HCT116 (cell line): ENCODE data around the gene RNASEH2A. TPM values are rescaled to one million over a fixed set of nuclear protein-coding genes. Genes with fewer than 3 reads are reported as not detected.

Experiments
- ATAC-seq: fragments of 200-7000 bp; cut with Tn5 transposase; 2 replicates; pipeline ENCODE4 v1.9.1; 2020; ENCODE audit warnings: mild to moderate bottlenecking, moderate library complexity
- BruUV-seq: library from RNA; stranded (reverse); fragments of 400-500 nt; replicated peaks from 2 replicates; lab custom pipeline; 2021; lab: Mats Ljungman, UMichigan
- CTCF ChIA-PET: fragments of 300-600 bp; sonication (Branson Sonifier 250); formaldehyde crosslinking; loops from one replicate; lab custom pipeline; 2021; ENCODE audit warnings: antibody characterized with exemption; lab: Charles Lee
- POLR2A ChIA-PET: fragments of 300-600, 350-600 bp; sonication (Branson Sonifier 250); formaldehyde crosslinking; loops from one replicate; lab custom pipeline; 2021; ENCODE audit warnings: antibody characterized with exemption; lab: Charles Lee
- RAD21 ChIA-PET, 2 experiments: fragments of 300-600 bp; sonication (Branson Sonifier 250); formaldehyde crosslinking; loops; one replicate each; lab custom pipeline; 2023; ENCODE audit warnings: low total read pairs in 2 of 2; ENCODE audit not compliant: uncharacterized antibody in 2 of 2, unreplicated experiment in 2 of 2, low non-redundant PET in 1 of 2; lab: Charles Lee
- DNase-seq: peaks from one replicate; pipeline ENCODE4 v3.0.0-alpha.2; 2010; ENCODE audit warnings: low read depth, low spot score
- H2AFZ ChIP-seq: fragments of 200-600 bp; shearing (Covaris generic), sonication (generic); 2 replicates; pipeline ENCODE4 v1.6.1; 2017; ENCODE audit warnings: low read depth, mixed run types, mixed read lengths, antibody characterized with exemption, low read length; ENCODE audit not compliant: poor library complexity, severe bottlenecking
- H3K27ac ChIP-seq: 2 replicates; pipeline ENCODE4 v1.5.1; 2012; ENCODE audit warnings: low read depth, low read length
- H3K27me3 ChIP-seq: fragments of 200-600 bp; sonication (generic); 2 replicates; pipeline ENCODE4 v1.6.1; 2016; ENCODE audit warnings: mixed run types, low read length, mixed read lengths; ENCODE audit not compliant: insufficient read depth
- H3K36me3 ChIP-seq, 2 experiments: fragments of 200-500 bp in 1 of 2; fragments of 200-600 bp in 1 of 2; sonication (Bioruptor generic) in 1 of 2; sonication (generic) in 1 of 2; 2 replicates each; pipeline versions ENCODE4 v1.5.1 to v1.6.1; 2014 to 2016; ENCODE audit warnings: low read length in 2 of 2, inconsistent platforms in 1 of 2, mixed read lengths in 1 of 2, mixed run types in 1 of 2; ENCODE audit not compliant: insufficient read depth in 2 of 2, control insufficient read depth in 1 of 2
- H3K4me1 ChIP-seq, 2 experiments: fragments of 200-600 bp in 1 of 2; sonication (generic) in 1 of 2; 2 replicates each; pipeline versions ENCODE4 v1.5.1 to v1.6.1; 2012 to 2017; ENCODE audit warnings: low read length in 2 of 2, inconsistent platforms in 1 of 2, mild to moderate bottlenecking in 1 of 2, mixed read lengths in 1 of 2, mixed run types in 1 of 2, moderate library complexity in 1 of 2; ENCODE audit not compliant: insufficient read depth in 2 of 2, control insufficient read depth in 1 of 2
- H3K4me2 ChIP-seq: fragments of 200-600 bp; sonication (generic); 2 replicates; pipeline ENCODE4 v1.6.1; 2017; ENCODE audit warnings: mixed run types, low read length, mixed read lengths
- H3K4me3 ChIP-seq, 2 experiments: fragments of 200-600 bp in 1 of 2; sonication (generic) in 1 of 2; replicated peaks in 1 of 2; 2 replicates each; pipeline ENCODE4 v1.5.1; 2011 to 2016; ENCODE audit warnings: low read length in 2 of 2, control low read depth in 1 of 2, low read depth in 1 of 2, mild to moderate bottlenecking in 1 of 2, mixed read lengths in 1 of 2, mixed run types in 1 of 2
- H3K79me2 ChIP-seq: fragments of 200-600 bp; sonication (generic); 2 replicates; pipeline ENCODE4 v1.6.1; 2017; ENCODE audit warnings: mild to moderate bottlenecking, mixed run types, low read length, moderate library complexity, mixed read lengths; ENCODE audit not compliant: insufficient read depth
- H3K9ac ChIP-seq: fragments of 200-600 bp; sonication (generic); 2 replicates; pipeline ENCODE4 v1.6.1; 2016; ENCODE audit warnings: low read length, mixed read lengths
- H3K9me2 ChIP-seq: fragments of 200-600 bp; sonication (generic), shearing (Covaris generic); 2 replicates; pipeline ENCODE4 v1.6.1; 2017; ENCODE audit warnings: mixed run types, mild to moderate bottlenecking, moderate library complexity; ENCODE audit not compliant: insufficient read depth
- H3K9me3 ChIP-seq, 2 experiments: fragments of 200-500 bp in 1 of 2; fragments of 200-600 bp in 1 of 2; sonication (Bioruptor generic) in 1 of 2; sonication (generic) in 1 of 2; 2 replicates each; pipeline ENCODE4 v1.6.1; 2014 to 2017; ENCODE audit warnings: low read length in 2 of 2, mixed read lengths in 2 of 2, inconsistent platforms in 1 of 2, low read depth in 1 of 2, mild to moderate bottlenecking in 1 of 2, mixed run types in 1 of 2, moderate library complexity in 1 of 2; ENCODE audit not compliant: control insufficient read depth in 1 of 2, insufficient read depth in 1 of 2
- H4K20me1 ChIP-seq: fragments of 200-600 bp; sonication (generic), shearing (Covaris generic); 2 replicates; pipeline ENCODE4 v1.6.1; 2017; ENCODE audit warnings: mixed run types, mild to moderate bottlenecking, moderate library complexity; ENCODE audit not compliant: insufficient read depth
- EGR1 ChIP-seq: IDR thresholded peaks from 2 replicates; pipeline ENCODE4 v1.6.1; 2012; ENCODE audit warnings: low read depth
- FOSL1 ChIP-seq: IDR thresholded peaks from 2 replicates; pipeline ENCODE4 v1.6.1; 2012; ENCODE audit warnings: low read depth
- POLR2A ChIP-seq: IDR thresholded peaks from 2 replicates; pipeline ENCODE4 v1.7.0; 2011; ENCODE audit warnings: borderline replicate concordance; ENCODE audit not compliant: insufficient read depth, insufficient read length; ENCODE audit errors: extremely low read depth
- RAD21 ChIP-seq: IDR thresholded peaks from 2 replicates; pipeline ENCODE4 v1.6.1; 2012; ENCODE audit warnings: low read depth, mild to moderate bottlenecking
- SP1 ChIP-seq: IDR thresholded peaks from 2 replicates; pipeline ENCODE4 v1.6.1; 2012; ENCODE audit warnings: low read depth
- SRF ChIP-seq: IDR thresholded peaks from 2 replicates; pipeline ENCODE4 v1.6.1; 2012; ENCODE audit warnings: low read depth
- TCF7L2 ChIP-seq: IDR thresholded peaks from 2 replicates; pipeline ENCODE4 v1.7.0; 2011; ENCODE audit warnings: borderline replicate concordance, inconsistent platforms; ENCODE audit not compliant: insufficient read depth, insufficient read length; ENCODE audit errors: extremely low read depth
- YY1 ChIP-seq: IDR thresholded peaks from 2 replicates; pipeline ENCODE4 v1.6.1; 2011; ENCODE audit warnings: low read length, low read depth, moderate library complexity, mild to moderate bottlenecking; ENCODE audit not compliant: insufficient replicate concordance; ENCODE audit errors: extremely low read depth
- ZFX ChIP-seq: fragments of 450-650 bp; IDR thresholded peaks from 2 replicates; pipeline ENCODE4 v1.6.1; 2017
- ZNF274 ChIP-seq: fragments of 200-500 bp; sonication (Bioruptor generic); IDR thresholded peaks from 2 replicates; pipeline ENCODE4 v1.6.1; 2014; ENCODE audit warnings: mild to moderate bottlenecking, low read depth, low read length, inconsistent platforms
- intact Hi-C: fragments of 100-400 bp; cut with micrococcal nuclease; formaldehyde crosslinking; loops from 2 replicates; pipeline ENCODE4 v1.10.0; 2022
- total RNA-seq: library from RNA; stranded (reverse); gene quantifications from one replicate; pipeline ENCODE4 v1.2.1, GENCODE V29; 2021; ENCODE audit not compliant: unreplicated experiment
- TF ChIP-seq, protein P1 (sequence below): IDR thresholded peaks from 2 replicates; pipeline ENCODE4 v1.6.1; 2012; ENCODE audit warnings: low read depth
- TF ChIP-seq, protein P2 (sequence below): IDR thresholded peaks from 2 replicates; pipeline ENCODE4 v1.6.1; 2012
- TF ChIP-seq, protein P3 (sequence below), 3 experiments: fragments of 200-600 bp in 1 of 3; sonication (generic) in 1 of 3; IDR thresholded peaks in 2 of 3; conservative IDR thresholded peaks in 1 of 3; 2 replicates each; pipeline ENCODE4 v1.5.1; 2012 to 2017; ENCODE audit warnings: low read depth in 2 of 3, low read length in 2 of 3, antibody characterized with exemption in 1 of 3, borderline replicate concordance in 1 of 3, control low read depth in 1 of 3, mild to moderate bottlenecking in 1 of 3, mixed read lengths in 1 of 3, mixed run types in 1 of 3, moderate library complexity in 1 of 3; ENCODE audit not compliant: insufficient read depth in 1 of 3

RNASEH2A gene
- total RNA-seq, 1 experiment from 2014 or later: 54.5 TPM

DNA sequence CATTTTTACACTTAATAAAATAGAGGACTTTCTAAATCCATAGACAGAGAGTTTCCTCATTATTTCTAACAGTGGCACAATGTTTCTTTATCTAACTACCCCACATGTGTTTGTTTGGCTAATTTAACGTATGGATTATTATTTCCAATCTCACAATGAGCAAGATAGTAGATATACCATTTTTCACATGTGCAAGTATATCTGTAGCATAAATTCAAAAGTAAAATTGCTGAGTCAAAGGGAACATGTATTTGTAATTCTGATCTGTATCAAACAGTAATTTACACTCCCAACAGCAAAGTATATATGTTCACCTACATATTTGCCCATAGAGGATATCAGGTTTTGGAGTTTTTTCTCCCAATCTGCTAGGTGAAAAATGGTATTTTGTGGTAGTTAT, 50.3 kb downstream of the RNASEH2A start:
- no peak for ATAC-seq
- H4K20me1 ChIP-seq: no peaks in the 10 kb centered on the region
- no peaks in the 10 kb centered on the region for H3K9me3 ChIP-seq
- H3K4me2 ChIP-seq: no peak overlapping the region
- no peak overlapping the region for H3K9ac ChIP-seq
- H3K79me2 ChIP-seq: no peaks in the 10 kb centered on the region
- no peak for DNase-seq
- TF ChIP-seq TCF7L2 (no peak), SP1 (no peak), ZFX (no peak), POLR2A (no peak), RAD21 (no peak), SRF (no peak), YY1 (no peak), ZNF274 (no peak), EGR1 (no peak), FOSL1 (no peak)
- TF ChIP-seq, protein P1, sequence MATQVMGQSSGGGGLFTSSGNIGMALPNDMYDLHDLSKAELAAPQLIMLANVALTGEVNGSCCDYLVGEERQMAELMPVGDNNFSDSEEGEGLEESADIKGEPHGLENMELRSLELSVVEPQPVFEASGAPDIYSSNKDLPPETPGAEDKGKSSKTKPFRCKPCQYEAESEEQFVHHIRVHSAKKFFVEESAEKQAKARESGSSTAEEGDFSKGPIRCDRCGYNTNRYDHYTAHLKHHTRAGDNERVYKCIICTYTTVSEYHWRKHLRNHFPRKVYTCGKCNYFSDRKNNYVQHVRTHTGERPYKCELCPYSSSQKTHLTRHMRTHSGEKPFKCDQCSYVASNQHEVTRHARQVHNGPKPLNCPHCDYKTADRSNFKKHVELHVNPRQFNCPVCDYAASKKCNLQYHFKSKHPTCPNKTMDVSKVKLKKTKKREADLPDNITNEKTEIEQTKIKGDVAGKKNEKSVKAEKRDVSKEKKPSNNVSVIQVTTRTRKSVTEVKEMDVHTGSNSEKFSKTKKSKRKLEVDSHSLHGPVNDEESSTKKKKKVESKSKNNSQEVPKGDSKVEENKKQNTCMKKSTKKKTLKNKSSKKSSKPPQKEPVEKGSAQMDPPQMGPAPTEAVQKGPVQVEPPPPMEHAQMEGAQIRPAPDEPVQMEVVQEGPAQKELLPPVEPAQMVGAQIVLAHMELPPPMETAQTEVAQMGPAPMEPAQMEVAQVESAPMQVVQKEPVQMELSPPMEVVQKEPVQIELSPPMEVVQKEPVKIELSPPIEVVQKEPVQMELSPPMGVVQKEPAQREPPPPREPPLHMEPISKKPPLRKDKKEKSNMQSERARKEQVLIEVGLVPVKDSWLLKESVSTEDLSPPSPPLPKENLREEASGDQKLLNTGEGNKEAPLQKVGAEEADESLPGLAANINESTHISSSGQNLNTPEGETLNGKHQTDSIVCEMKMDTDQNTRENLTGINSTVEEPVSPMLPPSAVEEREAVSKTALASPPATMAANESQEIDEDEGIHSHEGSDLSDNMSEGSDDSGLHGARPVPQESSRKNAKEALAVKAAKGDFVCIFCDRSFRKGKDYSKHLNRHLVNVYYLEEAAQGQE: no peak
- TF ChIP-seq, protein P2, sequence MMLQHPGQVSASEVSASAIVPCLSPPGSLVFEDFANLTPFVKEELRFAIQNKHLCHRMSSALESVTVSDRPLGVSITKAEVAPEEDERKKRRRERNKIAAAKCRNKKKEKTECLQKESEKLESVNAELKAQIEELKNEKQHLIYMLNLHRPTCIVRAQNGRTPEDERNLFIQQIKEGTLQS: no peak
- TF ChIP-seq, protein P3, sequence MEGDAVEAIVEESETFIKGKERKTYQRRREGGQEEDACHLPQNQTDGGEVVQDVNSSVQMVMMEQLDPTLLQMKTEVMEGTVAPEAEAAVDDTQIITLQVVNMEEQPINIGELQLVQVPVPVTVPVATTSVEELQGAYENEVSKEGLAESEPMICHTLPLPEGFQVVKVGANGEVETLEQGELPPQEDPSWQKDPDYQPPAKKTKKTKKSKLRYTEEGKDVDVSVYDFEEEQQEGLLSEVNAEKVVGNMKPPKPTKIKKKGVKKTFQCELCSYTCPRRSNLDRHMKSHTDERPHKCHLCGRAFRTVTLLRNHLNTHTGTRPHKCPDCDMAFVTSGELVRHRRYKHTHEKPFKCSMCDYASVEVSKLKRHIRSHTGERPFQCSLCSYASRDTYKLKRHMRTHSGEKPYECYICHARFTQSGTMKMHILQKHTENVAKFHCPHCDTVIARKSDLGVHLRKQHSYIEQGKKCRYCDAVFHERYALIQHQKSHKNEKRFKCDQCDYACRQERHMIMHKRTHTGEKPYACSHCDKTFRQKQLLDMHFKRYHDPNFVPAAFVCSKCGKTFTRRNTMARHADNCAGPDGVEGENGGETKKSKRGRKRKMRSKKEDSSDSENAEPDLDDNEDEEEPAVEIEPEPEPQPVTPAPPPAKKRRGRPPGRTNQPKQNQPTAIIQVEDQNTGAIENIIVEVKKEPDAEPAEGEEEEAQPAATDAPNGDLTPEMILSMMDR (IDR thresholded peaks at IDR 0.05 in 2 of 3, conservative IDR thresholded peaks at IDR 0.05 in 1 of 3; ENCODE audit: borderline replicate concordance in 1 of 3, insufficient read depth in 1 of 3, low read depth in 2 of 3, low read length in 2 of 3): no peak
- TF ChIP-seq, all 23 proteins: peak for 0
- no TSS peak for BruUV-seq
- CTCF ChIA-PET: interaction anchor here (1.3 kb wide), 1 partner anchor 9 kb away, joined by 3 read pairs; no protein-coding TSS in a partner anchor
- H3K36me3 ChIP-seq: peaks cover 13 to 15% of the 10 kb centered on the region in 2 experiments; a peak in 3 of 4 replicates
- POLR2A ChIA-PET: interaction anchor here (0.7 kb wide), 1 partner anchor 22 kb away, joined by 3 read pairs; the partner anchor contains the start of gene RTBDN
- H3K4me3 ChIP-seq: no peak overlapping the region
- no peak overlapping the region for H3K27ac ChIP-seq
- intact Hi-C loops: no loop called here
- no peak overlapping the region for H2AFZ ChIP-seq
- H3K27me3 ChIP-seq: no peaks in the 10 kb centered on the region
- RAD21 ChIA-PET: no interaction called here
- H3K9me2 ChIP-seq: no peaks in the 10 kb centered on the region
- no peaks in the 10 kb centered on the region for H3K4me1 ChIP-seq
